Neural progenitor cell (in vitro differentiated cells): Measurements from ENCODE around the gene KPNA3. TPM values are rescaled to one million over a fixed set of nuclear protein-coding genes. Genes with fewer than 3 reads are reported as not detected.

Experiments used
- DNase-seq: peaks from one replicate; pipeline ENCODE4 v3.0.0-alpha.2; 2016; ENCODE audit warnings: low spot score
- H2AFZ ChIP-seq: fragments of 200-600 bp; sonication (generic); replicated peaks from 2 replicates; pipeline ENCODE4 v1.6.1; 2016; ENCODE audit warnings: antibody characterized with exemption
- H3F3A ChIP-seq: fragments of 200-600 bp; sonication (generic); 2 replicates; pipeline ENCODE4 v1.6.1; 2016; ENCODE audit warnings: antibody characterized with exemption, low read depth
- H3K27ac ChIP-seq: fragments of 200-600 bp; sonication (generic); 2 replicates; pipeline ENCODE4 v1.5.1; 2016; ENCODE audit warnings: mild to moderate bottlenecking
- H3K27me3 ChIP-seq: fragments of 200-600 bp; sonication (generic); 2 replicates; pipeline ENCODE4 v1.6.1; 2016; ENCODE audit warnings: mild to moderate bottlenecking, moderate library complexity
- H3K36me3 ChIP-seq: fragments of 200-600 bp; sonication (generic); 2 replicates; pipeline ENCODE4 v1.5.1; 2016
- H3K4me1 ChIP-seq: fragments of 200-600 bp; sonication (generic); 2 replicates; pipeline ENCODE4 v1.6.1; 2016; ENCODE audit warnings: mixed run types
- H3K4me2 ChIP-seq: fragments of 200-600 bp; sonication (generic); 2 replicates; pipeline ENCODE4 v1.6.1; 2016
- H3K4me3 ChIP-seq: fragments of 200-600 bp; sonication (generic); 2 replicates; pipeline ENCODE4 v1.5.1; 2016
- H3K79me2 ChIP-seq: fragments of 200-600 bp; sonication (generic); 2 replicates; pipeline ENCODE4 v1.6.1; 2016; ENCODE audit warnings: low read depth
- H3K9ac ChIP-seq: fragments of 200-600 bp; sonication (generic); 2 replicates; pipeline ENCODE4 v1.6.1; 2016
- H3K9me3 ChIP-seq: fragments of 200-600 bp; sonication (generic); 2 replicates; pipeline ENCODE4 v1.5.1; 2016; ENCODE audit warnings: low read depth
- H4K20me1 ChIP-seq: fragments of 200-600 bp; sonication (generic); 2 replicates; pipeline ENCODE4 v1.6.1; 2016; ENCODE audit warnings: low read depth
- H3K27ac Mint-ChIP-seq: 3 replicates; pipeline ENCODE4 v1.8.0; 2021; ENCODE audit warnings: mixed read lengths
- H3K27me3 Mint-ChIP-seq: 2 replicates; pipeline ENCODE4 v1.8.0; 2022; ENCODE audit warnings: low read depth, mild to moderate bottlenecking, inconsistent platforms, moderate library complexity, mixed read lengths; ENCODE audit not compliant: insufficient read depth
- H3K36me3 Mint-ChIP-seq: 3 replicates; pipeline ENCODE4 v1.8.0; 2021; ENCODE audit warnings: mixed read lengths
- H3K4me1 Mint-ChIP-seq: 3 replicates; pipeline ENCODE4 v1.8.0; 2021; ENCODE audit warnings: mixed read lengths
- H3K4me3 Mint-ChIP-seq: 3 replicates; pipeline ENCODE4 v1.8.0; 2021; ENCODE audit warnings: mild to moderate bottlenecking, moderate library complexity, mixed read lengths
- H3K9me3 Mint-ChIP-seq: 3 replicates; pipeline ENCODE4 v1.8.0; 2020; ENCODE audit warnings: mixed read lengths
- CTCF ChIP-seq: fragments of 200-600 bp; sonication (generic); IDR thresholded peaks from 2 replicates; pipeline ENCODE4 v1.5.1; 2017; ENCODE audit warnings: antibody characterized with exemption, mild to moderate bottlenecking
- EZH2 ChIP-seq: fragments of 200-600 bp; sonication (generic); IDR thresholded peaks from 2 replicates; pipeline ENCODE4 v1.6.1; 2017; ENCODE audit warnings: antibody characterized with exemption, mild to moderate bottlenecking, moderate library complexity
- EZH2phosphoT487 ChIP-seq: fragments of 200-600 bp; sonication (generic); IDR thresholded peaks from 2 replicates; pipeline ENCODE4 v1.6.1; 2017; ENCODE audit warnings: antibody characterized with exemption
- total RNA-seq: library from RNA; depleted of rRNA; stranded (reverse); fragments of >200 nt; gene quantifications from 2 replicates; pipeline ENCODE4 v1.2.3, GENCODE V29; 2015; ENCODE audit warnings: low replicate concordance

Gene KPNA3
- total RNA-seq, 1 donor from 2014 or later: 49.4 TPM

DNA sequence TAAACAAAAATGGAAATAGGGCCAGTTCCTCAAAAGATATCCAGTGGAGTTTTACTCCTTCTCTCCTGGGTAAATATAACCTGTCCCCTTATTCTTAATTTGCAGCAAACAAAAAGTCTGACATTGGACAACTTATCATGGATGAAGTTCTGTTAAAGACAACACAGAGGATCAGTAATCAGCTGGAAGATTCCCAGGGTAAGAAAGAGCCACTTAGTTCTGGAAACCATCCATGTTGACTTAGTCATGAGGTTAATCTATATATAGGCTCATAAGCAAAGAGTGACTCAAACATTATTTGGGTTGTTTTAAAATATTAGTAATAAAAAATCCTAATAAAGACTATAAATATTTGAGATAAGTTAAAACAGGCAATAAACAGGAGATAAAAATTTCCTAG lies 60.7 kb downstream of the KPNA3 start:
- Histone ChIP-seq H3K36me3 (peaks cover 8% of the 10 kb centered on the region), H2AFZ (no peak overlapping the region), H3K4me1 (no peaks in the 10 kb centered on the region), H3K79me2 (no peaks in the 10 kb centered on the region), H3K27ac (no peak overlapping the region), H3F3A (peaks cover 4% of the 10 kb centered on the region), H3K4me3 (no peak overlapping the region), H3K4me2 (no peak overlapping the region), H3K9ac (no peak overlapping the region), H4K20me1 (peaks cover 3% of the 10 kb centered on the region), H3K27me3 (no peaks in the 10 kb centered on the region), H3K9me3 (no peaks in the 10 kb centered on the region)
- Mint-ChIP-seq H3K27ac (no peak overlapping the region), H3K4me1 (no peaks in the 10 kb centered on the region), H3K27me3 (no peaks in the 10 kb centered on the region), H3K9me3 (no peaks in the 10 kb centered on the region), H3K4me3 (no peak overlapping the region), H3K36me3 (peaks cover 21% of the 10 kb centered on the region)
- TF ChIP-seq EZH2phosphoT487: no peak
- TF ChIP-seq EZH2: no peak
- TF ChIP-seq CTCF: no peak
- DNase-seq: no peak

DNA sequence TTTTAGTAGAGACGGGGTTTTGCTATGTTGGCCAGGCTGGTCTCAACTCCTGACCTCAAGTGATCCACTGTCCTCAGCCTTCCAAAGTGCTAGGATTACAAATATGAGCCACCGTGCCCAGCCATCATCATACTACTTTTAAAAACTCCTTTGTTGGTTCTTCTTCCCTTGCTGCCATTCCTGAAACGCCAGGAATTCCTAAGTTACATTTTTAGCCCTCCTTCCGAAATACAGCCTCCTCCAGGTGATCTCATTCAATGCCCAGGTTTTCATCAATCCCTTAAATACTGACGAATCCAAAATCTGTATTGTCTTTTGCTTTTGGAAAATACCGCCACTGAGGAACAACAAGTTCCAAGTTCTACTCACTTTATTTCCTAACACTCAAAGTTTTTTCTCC lies 75.9 kb downstream of the KPNA3 start:
- H3K36me3 Mint-ChIP-seq: peaks cover 34% of the 10 kb centered on the region
- H4K20me1 ChIP-seq: no peaks in the 10 kb centered on the region

DNA sequence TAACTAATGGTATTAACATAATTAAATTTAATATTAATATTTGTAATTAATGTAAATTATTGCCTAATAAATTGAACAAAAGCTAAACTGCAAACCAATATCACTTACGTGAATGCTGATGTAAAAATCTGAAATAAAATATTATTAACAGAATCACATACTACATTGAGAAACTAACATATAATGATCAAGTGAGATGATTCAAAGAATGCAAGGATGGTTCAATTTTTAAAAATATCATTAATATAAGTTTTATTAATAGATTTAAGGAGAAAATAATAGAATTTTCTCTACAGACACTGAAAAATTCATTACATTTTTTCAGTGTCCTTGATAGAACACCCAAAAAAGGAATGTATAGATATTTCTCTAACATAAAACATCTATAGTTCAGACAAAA lies 77.7 kb downstream of the KPNA3 start:
- H3K9me3 Mint-ChIP-seq: peaks cover 19% of the 10 kb centered on the region
- no peak overlapping the region for H3K27ac ChIP-seq
- no peaks in the 10 kb centered on the region for H3K4me1 ChIP-seq
- H3K36me3 ChIP-seq: peaks cover 21% of the 10 kb centered on the region
- no peak overlapping the region for H3K4me2 ChIP-seq
- peaks cover 8% of the 10 kb centered on the region for H3K9me3 ChIP-seq
- H3K4me3 Mint-ChIP-seq: no peak overlapping the region
- no peaks in the 10 kb centered on the region for H3F3A ChIP-seq
- no peak overlapping the region for H3K27ac Mint-ChIP-seq
- H4K20me1 ChIP-seq: no peaks in the 10 kb centered on the region
- DNase-seq: no peak
- H3K27me3 Mint-ChIP-seq: no peaks in the 10 kb centered on the region
- no peaks in the 10 kb centered on the region for H3K27me3 ChIP-seq
- H3K4me3 ChIP-seq: no peak overlapping the region
- no peaks in the 10 kb centered on the region for H3K4me1 Mint-ChIP-seq
- peaks cover 35% of the 10 kb centered on the region for H3K36me3 Mint-ChIP-seq
- no peaks in the 10 kb centered on the region for H3K79me2 ChIP-seq
- no peak overlapping the region for H2AFZ ChIP-seq
- H3K9ac ChIP-seq: no peak overlapping the region
- no peak for TF ChIP-seq EZH2
- TF ChIP-seq EZH2phosphoT487: no peak
- TF ChIP-seq CTCF: no peak

More for the DNA sequence above, 75.9 kb downstream of the KPNA3 start:
- no peak overlapping the region for H3K4me2 ChIP-seq
- no peak for TF ChIP-seq CTCF
- TF ChIP-seq EZH2: no peak
- no peak for TF ChIP-seq EZH2phosphoT487
- no peaks in the 10 kb centered on the region for H3K79me2 ChIP-seq
- no peak overlapping the region for H2AFZ ChIP-seq
- H3K4me1 ChIP-seq: no peaks in the 10 kb centered on the region
- H3K4me3 Mint-ChIP-seq: no peak overlapping the region
- H3K4me1 Mint-ChIP-seq: no peaks in the 10 kb centered on the region
- no peak overlapping the region for H3K9ac ChIP-seq
- no peaks in the 10 kb centered on the region for H3K27me3 ChIP-seq
- H3K36me3 ChIP-seq: peaks cover 24% of the 10 kb centered on the region
- no peak overlapping the region for H3K27ac Mint-ChIP-seq
- no peak overlapping the region for H3K4me3 ChIP-seq
- H3K9me3 ChIP-seq: peaks cover 8% of the 10 kb centered on the region
- no peak overlapping the region for H3K27ac ChIP-seq
- H3F3A ChIP-seq: no peaks in the 10 kb centered on the region
- H3K9me3 Mint-ChIP-seq: peaks cover 19% of the 10 kb centered on the region
- H3K27me3 Mint-ChIP-seq: no peaks in the 10 kb centered on the region
- no peak for DNase-seq
